Osteoblast (primary cell): ENCODE data around the gene ONECUT2. TPM values are rescaled to one million over a fixed set of nuclear protein-coding genes. Genes with fewer than 3 reads are reported as not detected.

Experiments
- DNase-seq: peaks from one replicate; pipeline ENCODE4 v3.0.0; 2011; ENCODE audit warnings: low spot score, mixed read lengths; ENCODE audit not compliant: insufficient read length; ENCODE audit errors: missing footprints
- H2AFZ ChIP-seq: 2 replicates; pipeline ENCODE4 v1.6.0; 2011; ENCODE audit warnings: mild to moderate bottlenecking, low read length
- H3K27ac ChIP-seq: 2 replicates; pipeline ENCODE4 v1.5.1; 2011; ENCODE audit warnings: mild to moderate bottlenecking, low read depth, low read length, moderate library complexity
- H3K27me3 ChIP-seq: 2 replicates; pipeline ENCODE4 v1.6.0; 2012; ENCODE audit warnings: mild to moderate bottlenecking, control low read depth, inconsistent platforms, low read length, moderate library complexity; ENCODE audit not compliant: insufficient read depth
- H3K36me3 ChIP-seq: 2 replicates; pipeline ENCODE4 v1.5.1; 2011; ENCODE audit warnings: mild to moderate bottlenecking, low read length, control low read depth, moderate library complexity; ENCODE audit not compliant: insufficient read depth
- H3K4me1 ChIP-seq: 2 replicates; pipeline ENCODE4 v1.5.1; 2011; ENCODE audit warnings: mild to moderate bottlenecking, low read length, control low read depth, moderate library complexity; ENCODE audit not compliant: insufficient read depth
- H3K4me2 ChIP-seq: 2 replicates; pipeline ENCODE4 v1.6.0; 2011; ENCODE audit warnings: mild to moderate bottlenecking, low read length; ENCODE audit not compliant: insufficient read depth
- H3K4me3 ChIP-seq: fragments of 200-600 bp; sonication (generic); 3 replicates; pipeline ENCODE4 v1.5.1; 2012; ENCODE audit warnings: mild to moderate bottlenecking, low read length, inconsistent platforms; ENCODE audit not compliant: insufficient read depth
- H3K79me2 ChIP-seq: 2 replicates; pipeline ENCODE4 v1.6.0; 2012; ENCODE audit warnings: mild to moderate bottlenecking, low read length, control low read depth, inconsistent platforms; ENCODE audit not compliant: insufficient read depth
- H3K9me3 ChIP-seq: 2 replicates; pipeline ENCODE4 v1.5.1; 2011; ENCODE audit warnings: low read depth, low read length, control low read depth
- H4K20me1 ChIP-seq: 2 replicates; pipeline ENCODE4 v1.6.0; 2012; ENCODE audit warnings: mild to moderate bottlenecking, low read length, control low read depth; ENCODE audit not compliant: insufficient read depth
- CTCF ChIP-seq: IDR thresholded peaks from 2 replicates; pipeline ENCODE4 v1.5.1; 2011; ENCODE audit warnings: mild to moderate bottlenecking, low read depth, low read length, moderate library complexity; ENCODE audit errors: extremely low read depth
- total RNA-seq: library from RNA; depleted of rRNA; stranded (reverse); fragments of >200 nt; gene quantifications from 2 replicates; pipeline ENCODE4 v1.2.3, GENCODE V29; 2012

The ONECUT2 gene
- total RNA-seq, 1 donor, result under 0.01 TPM

- Histone ChIP-seq H3K79me2 (no peaks in the 10 kb centered on the region), H3K4me3 (no peak overlapping the region), H4K20me1 (no peaks in the 10 kb centered on the region), H3K4me1 (no peaks in the 10 kb centered on the region), H3K4me2 (no peak overlapping the region), H3K27me3 (peaks cover 2% of the 10 kb centered on the region), H3K36me3 (no peaks in the 10 kb centered on the region), H2AFZ (no peak overlapping the region), H3K27ac (no peak overlapping the region), H3K9me3 (no peaks in the 10 kb centered on the region)
- DNase-seq, result no peak
- TF ChIP-seq CTCF, result no peak
Observed at GRCh38 chr18:57502624-57503023, 67.5 kb downstream of the ONECUT2 start.

GRCh38 chr18:57505231-57505630 lies 70.1 kb downstream of the ONECUT2 start:
- Histone ChIP-seq H3K27ac (no peak overlapping the region), H3K4me1 (no peaks in the 10 kb centered on the region), H3K4me2 (no peak overlapping the region), H3K4me3 (no peak overlapping the region), H3K36me3 (no peaks in the 10 kb centered on the region), H3K79me2 (no peaks in the 10 kb centered on the region), H2AFZ (no peak overlapping the region), H4K20me1 (no peaks in the 10 kb centered on the region), H3K27me3 (no peaks in the 10 kb centered on the region), H3K9me3 (no peaks in the 10 kb centered on the region)
- no peak for DNase-seq
- no peak for TF ChIP-seq CTCF

- peaks cover 2% of the 10 kb centered on the region for H3K27me3 ChIP-seq
- DNase-seq, result no peak
- no peak overlapping the region for H3K4me3 ChIP-seq
- no peaks in the 10 kb centered on the region for H4K20me1 ChIP-seq
- H3K79me2 ChIP-seq, result no peaks in the 10 kb centered on the region
- H3K9me3 ChIP-seq, result no peaks in the 10 kb centered on the region
- no peak overlapping the region for H2AFZ ChIP-seq
- no peak overlapping the region for H3K4me2 ChIP-seq
- H3K4me1 ChIP-seq, result no peaks in the 10 kb centered on the region
- no peak overlapping the region for H3K27ac ChIP-seq
- no peak for TF ChIP-seq CTCF
- no peaks in the 10 kb centered on the region for H3K36me3 ChIP-seq
Observed at GRCh38 chr18:57516056-57516455, 80.9 kb downstream of the ONECUT2 start.

- Histone ChIP-seq H2AFZ (no peak overlapping the region), H3K9me3 (no peaks in the 10 kb centered on the region), H3K4me3 (no peak overlapping the region), H3K27me3 (peaks cover 4% of the 10 kb centered on the region), H3K36me3 (no peaks in the 10 kb centered on the region), H3K79me2 (no peaks in the 10 kb centered on the region), H3K27ac (no peak overlapping the region), H3K4me1 (no peaks in the 10 kb centered on the region), H3K4me2 (no peak overlapping the region), H4K20me1 (no peaks in the 10 kb centered on the region)
- no peak for TF ChIP-seq CTCF
- DNase-seq, result no peak
Observed at GRCh38 chr18:57518533-57518932, 83.4 kb downstream of the ONECUT2 start.
